Measurements from ENCODE around the gene CTU2. TPM values are rescaled to one million over a fixed set of nuclear protein-coding genes. Genes with fewer than 3 reads are reported as not detected.

CTU2 gene
- total and polyA plus RNA-seq, 2 of the 8 experiments (the other 6 are each of a cell fraction or from before 2014, with no cell fraction given) = 32.7 to 42.9 TPM

DNA sequence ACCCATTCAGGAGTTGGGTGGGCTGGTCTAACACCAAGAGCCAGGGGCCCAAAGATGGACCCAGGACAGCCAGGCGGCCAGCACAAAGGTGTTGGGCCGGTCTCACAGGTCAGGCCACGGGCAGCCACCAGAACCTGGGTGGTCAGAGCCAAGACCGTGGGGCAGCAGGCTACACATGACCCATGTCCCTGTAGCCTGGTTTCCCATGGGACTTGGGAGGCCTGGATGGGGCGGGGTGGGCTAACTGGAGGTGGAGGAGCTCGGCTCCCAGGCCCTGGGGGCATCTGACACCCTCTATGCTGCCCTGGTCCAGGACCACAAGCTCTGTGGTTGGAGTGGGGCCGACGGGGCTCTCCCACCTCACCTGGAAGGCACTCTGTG is 17.2 kb downstream of the CTU2 start:
- Histone ChIP-seq H4K8ac (ENCODE audit: extremely low read depth, insufficient read depth, low read length) (no peak overlapping the region), H3K27ac (ENCODE audit: low read depth, low read length) (no peak overlapping the region), H4K91ac (replicated peaks; ENCODE audit: insufficient read length, low read length) (no peak overlapping the region), H3K23me2 (ENCODE audit: low read depth, low read length) (no peaks in the 10 kb centered on the region), H2BK20ac (ENCODE audit: low read length) (no peak overlapping the region), H4K20me1 (replicated peaks in 1 of 2; ENCODE audit: control insufficient read depth in 1 of 2, insufficient read depth in 2 of 2, low read length in 2 of 2) (peaks cover 0 to 13% of the 10 kb centered on the region in 2 experiments), H3K79me1 (ENCODE audit: low read depth, low read length) (no peaks in the 10 kb centered on the region), H3K9ac (replicated peaks in 1 of 4; ENCODE audit: extremely low read depth in 1 of 4, low read depth in 3 of 4, low read length in 3 of 4) (no peak overlapping the region), H3K4me1 (replicated peaks in 1 of 4; ENCODE audit: control insufficient read depth in 3 of 4, insufficient read depth in 4 of 4, low read length in 3 of 4) (no peaks in the 10 kb centered on the region), H3K23ac (ENCODE audit: insufficient read length) (no peak overlapping the region), H2BK12ac (ENCODE audit: low read depth, low read length) (no peak overlapping the region), H3K14ac (ENCODE audit: insufficient read length) (no peak overlapping the region), H4K5ac (ENCODE audit: insufficient read length, low read depth, low read length) (no peak overlapping the region), H3K18ac (ENCODE audit: extremely low read depth, low read length) (no peak overlapping the region), H3K79me2 (ENCODE audit: control insufficient read depth in 1 of 2, insufficient read depth in 2 of 2, low read length in 2 of 2) (no peaks in the 10 kb centered on the region), H3K4me2 (ENCODE audit: insufficient read depth in 1 of 2, low read depth in 2 of 2, low read length in 2 of 2) (no peak overlapping the region), H3K4me3 (ENCODE audit: extremely low read depth in 1 of 4, insufficient read depth in 2 of 4, low read depth in 3 of 4, low read length in 4 of 4) (no peak overlapping the region), H3K9me3 (ENCODE audit: insufficient read depth in 2 of 2, low read depth in 1 of 2, low read length in 1 of 2) (no peaks in the 10 kb centered on the region), H2AK5ac (ENCODE audit: low read depth, low read length) (no peak overlapping the region), H2BK120ac (replicated peaks; ENCODE audit: low read depth, low read length) (no peak overlapping the region), H3K27me3 (replicated peaks in 1 of 4; ENCODE audit: control insufficient read depth in 3 of 4, extremely low read depth in 1 of 4, insufficient read depth in 3 of 4, low read length in 3 of 4) (no peaks in the 10 kb centered on the region), H2AFZ (ENCODE audit: low read length) (no peak overlapping the region), H2BK5ac (ENCODE audit: low read depth, low read length) (no peak overlapping the region), H3K4ac (replicated peaks; ENCODE audit: insufficient read length, low read depth, low read length) (no peak overlapping the region), H2BK15ac (ENCODE audit: low read length) (no peak overlapping the region), H3K56ac (replicated peaks; ENCODE audit: insufficient read length, low read depth, low read length) (no peak overlapping the region), H3K36me3 (ENCODE audit: control insufficient read depth in 2 of 4, insufficient read depth in 4 of 4, low read length in 3 of 4) (peaks cover 0 to 30% (median 7%) of the 10 kb centered on the region in 4 experiments; a peak in 4 of 8 replicates)
- POLR2A ChIA-PET (ENCODE audit: partially characterized antibody) = interaction anchor here (1.5 to 1.8 kb wide), 2 partner anchors 8 to 14 kb away, joined by 4 read pairs; no protein-coding TSS in a partner anchor
- CTCF ChIA-PET (ENCODE audit: partially characterized antibody) = interaction anchor here (1.4 to 4.5 kb wide), 2 partner anchors 14 to 24 kb away, joined by 3 to 24 read pairs; no protein-coding TSS in a partner anchor
- DNase-seq (ENCODE audit: low read depth in 1 of 2, low spot score in 2 of 2) (no peak), FAIRE-seq (no peak)
- 79% methylated on average over 7 of the region's 8 CpGs; no CpG with 5 or more reads in 1 of the 2 experiments for WGBS, 2 experiments (ENCODE audit: extremely low coverage in 1 of 2, insufficient coverage in 1 of 2, insufficient read length in 1 of 2, insufficient replicate concordance in 2 of 2, low coverage in 1 of 2, low lambda C conversion rate in 2 of 2, missing lambda C conversion rate in 1 of 2)
- TF ChIP-seq, protein P1, sequence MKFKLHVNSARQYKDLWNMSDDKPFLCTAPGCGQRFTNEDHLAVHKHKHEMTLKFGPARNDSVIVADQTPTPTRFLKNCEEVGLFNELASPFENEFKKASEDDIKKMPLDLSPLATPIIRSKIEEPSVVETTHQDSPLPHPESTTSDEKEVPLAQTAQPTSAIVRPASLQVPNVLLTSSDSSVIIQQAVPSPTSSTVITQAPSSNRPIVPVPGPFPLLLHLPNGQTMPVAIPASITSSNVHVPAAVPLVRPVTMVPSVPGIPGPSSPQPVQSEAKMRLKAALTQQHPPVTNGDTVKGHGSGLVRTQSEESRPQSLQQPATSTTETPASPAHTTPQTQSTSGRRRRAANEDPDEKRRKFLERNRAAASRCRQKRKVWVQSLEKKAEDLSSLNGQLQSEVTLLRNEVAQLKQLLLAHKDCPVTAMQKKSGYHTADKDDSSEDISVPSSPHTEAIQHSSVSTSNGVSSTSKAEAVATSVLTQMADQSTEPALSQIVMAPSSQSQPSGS (IDR thresholded peaks at IDR 0.05; ENCODE audit: low read length) = no peak

Data from H1 (cell line).